GM21423 (cell line): ENCODE data around the gene ARHGEF10L.

ENCODE experiments used
- ATAC-seq: cut with Tn5 transposase; IDR thresholded peaks from one replicate; pipeline ENCODE4 v1.9.1; 2021; ENCODE audit warnings: mild to moderate bottlenecking, moderate library complexity; ENCODE audit not compliant: unreplicated experiment

The ARHGEF10L gene

DNA sequence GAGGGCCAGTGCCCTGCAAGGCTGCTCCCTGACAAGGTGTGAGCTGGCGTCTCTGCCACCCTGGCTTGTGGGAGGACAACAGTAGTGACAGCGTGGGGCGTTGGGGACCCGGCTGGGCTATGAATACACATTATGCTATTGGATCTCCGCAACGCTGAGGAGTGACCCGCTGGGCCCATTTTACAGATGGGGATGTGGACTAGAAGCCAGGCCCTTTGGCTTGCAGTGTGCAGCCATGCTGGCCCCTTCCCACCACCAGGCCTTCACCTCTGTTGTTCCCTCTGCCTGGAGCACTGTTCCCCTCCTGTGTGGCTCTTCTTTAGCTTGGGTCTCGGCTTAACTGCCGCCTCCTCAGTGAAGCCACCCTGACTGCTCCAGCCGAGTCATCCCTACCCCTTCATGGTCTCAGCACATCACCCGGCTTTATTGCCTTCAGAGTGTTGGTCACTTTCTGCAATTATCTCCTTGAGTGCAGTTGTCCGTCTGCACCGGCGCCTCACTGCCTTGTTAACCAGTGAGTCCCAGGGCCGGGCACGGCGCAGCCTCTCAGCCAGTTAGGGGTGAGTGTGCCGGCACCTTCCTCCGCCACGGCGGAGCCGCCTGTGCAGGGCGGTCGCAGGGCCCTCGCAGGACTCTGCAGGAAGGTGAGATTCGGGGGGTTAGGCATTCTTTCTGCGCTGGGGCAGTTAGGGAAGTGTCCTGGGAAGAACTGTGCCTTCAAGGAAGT is 131.3 kb downstream of the ARHGEF10L start:
- no peak for ATAC-seq

- ATAC-seq, result no peak
Measured at GRCh38 chr1:17671314-17671705, 131.8 kb downstream of the ARHGEF10L start.

DNA sequence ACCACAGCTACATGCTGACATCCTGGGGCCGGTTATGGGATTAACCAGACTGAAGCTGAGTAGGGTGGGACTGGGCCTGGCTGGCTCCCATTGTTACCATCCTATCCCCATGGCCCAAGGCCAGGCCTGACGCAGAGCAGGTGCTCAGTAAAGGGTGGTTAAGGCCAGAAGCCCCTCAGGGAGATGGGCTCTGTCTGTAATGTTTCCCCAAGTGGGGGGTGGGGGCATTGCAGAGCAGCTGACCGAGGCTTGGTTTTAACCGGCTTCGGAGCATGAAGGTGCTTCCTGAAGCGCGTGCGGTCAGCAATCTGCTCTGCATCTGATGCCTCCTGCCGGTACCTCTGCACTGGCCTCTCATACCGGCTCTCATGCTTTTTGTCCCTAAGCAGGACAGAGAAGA is 132.2 kb downstream of the ARHGEF10L start:
- ATAC-seq, result no peak

DNA sequence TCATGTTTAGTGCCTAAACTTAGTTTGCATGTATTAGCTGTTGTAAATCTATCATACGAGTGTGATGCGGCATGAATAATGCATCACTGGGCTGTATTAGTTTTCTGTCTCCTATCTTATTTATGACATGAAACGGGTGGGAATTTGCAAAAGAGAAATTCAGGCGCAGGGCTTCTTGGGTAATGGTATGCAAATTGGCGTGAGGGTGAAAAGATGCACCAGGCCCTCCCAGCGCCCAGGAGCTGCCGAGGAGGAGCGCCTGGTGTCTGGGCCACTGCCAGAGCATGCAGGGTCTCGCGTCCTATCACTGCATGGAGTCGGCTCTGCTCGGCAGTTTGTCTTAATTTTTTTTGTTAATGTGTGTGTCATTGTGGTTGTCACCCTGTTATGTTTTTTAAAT is 132.7 kb downstream of the ARHGEF10L start:
- no peak for ATAC-seq

DNA sequence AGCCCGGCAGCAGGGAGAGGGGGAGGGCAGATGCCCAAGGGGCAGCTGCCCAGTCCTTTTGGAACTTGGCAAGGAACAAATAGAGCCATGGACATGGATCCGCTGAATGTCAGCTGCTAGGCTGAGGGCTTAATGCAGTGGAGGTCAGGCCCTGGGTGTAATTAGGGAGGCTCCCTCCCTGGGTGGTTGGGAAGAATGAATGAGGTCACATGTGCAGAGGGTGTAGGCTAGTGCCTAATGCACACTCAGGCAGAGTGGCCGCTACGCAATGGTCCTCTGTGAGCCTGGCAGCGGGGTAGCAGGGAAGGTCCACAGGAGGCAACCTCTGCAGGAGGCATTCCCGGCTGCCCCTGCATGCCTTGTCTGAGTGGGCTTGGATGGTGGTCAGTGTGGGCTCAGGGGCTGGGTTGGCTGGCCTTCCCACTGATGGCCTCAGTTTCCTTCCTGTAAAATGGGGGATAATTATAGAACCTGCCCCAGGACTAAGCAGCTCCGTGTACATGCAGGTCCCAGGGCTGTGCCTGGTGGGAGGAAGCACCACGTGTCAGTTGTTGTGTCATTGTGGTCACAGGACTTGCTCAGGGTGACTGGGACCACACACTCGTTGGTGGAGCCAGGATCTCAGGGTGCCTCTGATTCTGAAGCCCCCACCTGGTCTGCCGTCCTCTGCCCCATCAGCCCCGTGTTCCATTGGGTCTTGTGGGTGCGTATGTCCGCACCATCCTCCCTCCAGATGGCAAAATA is 134.0 kb downstream of the ARHGEF10L start:
- ATAC-seq, result no peak

GRCh38 chr1:17674726-17675500 is 135.4 kb downstream of the ARHGEF10L start:
- ATAC-seq, result no peak

DNA sequence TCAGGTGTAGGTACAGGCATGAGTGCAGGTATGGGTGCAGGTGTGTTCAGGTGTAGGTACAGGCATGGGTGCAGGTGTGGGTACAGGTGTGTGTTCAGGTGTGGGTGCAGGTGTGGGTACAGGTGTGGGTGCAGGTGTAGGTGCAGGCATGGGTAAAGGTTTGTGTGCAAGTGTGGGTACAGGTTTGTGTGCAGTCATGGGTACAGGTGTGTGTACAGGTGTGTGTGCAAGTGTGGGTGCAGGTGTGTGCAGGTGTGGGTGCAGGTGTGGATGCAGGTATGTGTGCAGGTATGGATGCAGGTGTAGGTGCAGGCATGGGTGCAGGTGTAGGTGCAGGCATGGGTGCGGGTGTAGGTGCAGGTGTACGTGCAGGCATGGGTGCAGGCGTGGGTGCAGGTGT is 136.2 kb downstream of the ARHGEF10L start:
- ATAC-seq, result no peak

GRCh38 chr1:17676387-17677060 is 137.0 kb downstream of the ARHGEF10L start:
- no peak for ATAC-seq

DNA sequence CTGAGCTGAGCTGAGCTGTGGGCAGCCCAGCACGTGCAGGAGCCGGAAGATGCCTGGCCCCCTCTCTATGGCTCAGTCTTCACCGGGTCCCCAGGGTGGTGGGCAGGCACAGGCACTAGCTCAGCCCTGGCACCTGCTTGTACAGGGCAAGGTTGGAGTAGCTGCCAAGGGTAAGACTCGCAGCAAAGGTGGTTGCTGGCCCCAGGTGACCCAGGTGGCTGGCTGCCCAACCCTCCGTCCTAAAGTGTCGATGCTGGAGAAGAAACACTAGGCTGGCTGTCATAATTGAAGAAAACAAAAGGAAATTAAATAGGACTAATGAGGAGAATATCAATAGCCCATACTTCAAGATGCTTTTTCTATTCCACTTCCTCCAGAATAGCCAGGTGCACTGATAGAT is 138.5 kb downstream of the ARHGEF10L start:
- no peak for ATAC-seq

DNA sequence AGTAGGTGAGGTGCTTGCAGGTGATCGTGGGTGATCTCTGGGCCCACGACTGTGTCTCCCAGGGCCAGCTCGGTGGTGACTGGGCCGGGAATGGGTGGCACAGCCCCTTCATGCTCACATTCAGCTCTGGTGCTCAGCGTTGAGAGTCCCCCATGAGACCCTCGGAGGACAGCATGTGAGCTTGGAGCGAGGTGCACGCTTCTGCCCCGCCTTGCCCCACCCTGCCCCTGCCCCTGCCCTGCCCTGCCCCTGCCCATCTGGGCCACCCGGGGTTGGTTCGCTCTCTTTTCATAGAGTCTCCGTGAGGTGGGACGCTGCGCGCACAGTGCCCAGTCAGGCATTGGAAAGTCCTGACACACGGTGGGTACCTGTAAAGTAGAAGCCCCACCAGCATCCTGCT is 140.4 kb downstream of the ARHGEF10L start:
- ATAC-seq, result no peak

DNA sequence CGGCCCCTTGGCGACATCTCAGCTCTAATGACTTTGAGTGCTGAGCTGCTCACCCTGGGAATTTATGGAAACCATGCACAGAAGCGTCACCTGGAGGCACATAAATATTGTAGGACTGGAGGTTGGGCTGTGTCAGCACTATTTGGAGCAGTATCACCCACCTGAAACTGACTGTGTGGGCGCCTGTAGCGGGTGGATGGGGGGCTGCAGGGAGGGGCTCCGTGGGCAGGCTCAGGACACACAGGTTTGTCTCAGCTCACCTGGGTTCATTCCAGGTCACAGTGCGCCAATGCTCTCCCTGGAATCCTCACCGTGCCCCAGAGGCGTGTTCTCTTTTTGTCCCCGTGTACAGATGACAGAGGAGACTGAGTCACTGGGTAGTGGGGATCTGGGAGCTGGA is 140.8 kb downstream of the ARHGEF10L start:
- ATAC-seq, result no peak

DNA sequence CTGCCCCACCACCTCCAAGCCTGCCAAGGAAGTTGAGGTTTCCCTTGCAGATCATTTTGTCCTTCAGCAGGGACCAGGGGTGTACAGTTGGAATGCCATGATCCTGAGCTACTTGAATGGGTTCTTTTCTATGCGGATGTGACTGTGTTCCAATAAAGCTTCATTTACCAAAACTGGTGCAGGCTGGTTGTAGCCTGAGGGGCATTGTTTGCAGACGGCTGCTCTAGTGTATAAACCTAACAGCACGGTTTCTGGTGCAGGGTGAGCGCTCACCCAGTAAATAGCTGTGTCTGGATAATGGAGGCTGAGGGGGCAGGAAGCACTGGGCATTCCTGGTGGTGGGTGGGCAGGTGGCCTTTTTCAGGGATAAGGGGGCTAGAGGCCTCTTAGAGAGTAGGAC is 142.9 kb downstream of the ARHGEF10L start:
- no peak for ATAC-seq

DNA sequence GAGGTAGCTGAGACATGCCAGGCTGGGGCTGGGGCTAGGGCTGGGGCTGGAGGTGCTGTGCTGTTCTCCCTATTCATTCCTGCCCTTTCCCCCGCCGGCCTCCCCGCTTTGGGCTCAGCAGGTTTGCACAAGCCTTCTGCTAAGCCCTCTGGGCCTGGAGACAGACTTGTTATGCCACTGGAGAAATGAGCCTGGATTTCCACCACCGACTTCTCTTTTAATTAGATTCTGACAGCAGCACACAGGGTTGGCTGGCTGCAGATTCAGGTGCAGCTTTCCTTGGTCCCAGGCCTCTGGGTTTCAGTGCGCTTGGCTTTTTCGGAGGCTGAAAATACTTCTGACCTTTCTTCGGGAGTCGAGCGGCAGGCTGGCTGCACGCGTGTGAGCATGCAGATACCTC is 144.1 kb downstream of the ARHGEF10L start:
- no peak for ATAC-seq

DNA sequence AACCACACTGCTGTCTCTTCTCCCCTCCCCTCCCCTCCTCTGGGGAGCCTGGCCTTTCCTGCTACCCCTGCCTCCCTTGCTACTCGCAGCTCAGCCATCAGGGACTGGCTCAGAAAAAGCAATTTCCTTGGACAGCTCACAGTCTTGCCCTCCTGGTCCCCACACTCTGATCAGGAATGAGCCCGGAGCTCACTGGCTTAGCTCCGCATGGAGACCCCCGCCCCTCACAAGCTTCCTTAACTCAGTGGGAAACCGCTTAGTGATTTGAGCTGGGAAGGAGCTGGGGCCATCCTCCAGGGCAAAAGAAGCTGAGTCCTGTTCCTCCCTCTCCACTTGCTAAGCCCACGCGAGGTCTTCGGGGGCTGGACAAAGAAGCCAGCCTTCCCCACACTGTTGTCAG is 145.3 kb downstream of the ARHGEF10L start:
- no peak for ATAC-seq

DNA sequence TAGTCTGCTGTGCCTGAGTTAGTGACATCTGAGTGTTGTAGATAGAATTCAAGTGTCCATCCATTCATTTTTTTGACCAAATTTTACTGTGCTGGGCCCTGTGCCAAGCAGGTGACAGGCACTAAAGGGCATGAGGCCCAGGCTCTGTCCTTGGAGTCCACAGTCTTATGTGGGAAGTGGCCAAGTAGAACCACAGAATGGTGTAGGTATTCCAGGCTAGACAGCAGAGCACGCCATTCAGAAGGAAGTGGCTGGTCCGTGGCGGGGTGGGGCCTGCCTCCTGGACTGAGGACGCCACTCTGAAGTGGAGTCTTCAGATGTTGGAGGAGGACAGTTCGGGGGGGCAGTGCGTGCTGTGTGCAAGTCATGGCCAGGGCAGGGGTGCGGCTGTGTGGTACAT is 146.8 kb downstream of the ARHGEF10L start:
- no peak for ATAC-seq

- ATAC-seq, result no peak
Measured at GRCh38 chr1:17687145-17687544, 147.6 kb downstream of the ARHGEF10L start.

DNA sequence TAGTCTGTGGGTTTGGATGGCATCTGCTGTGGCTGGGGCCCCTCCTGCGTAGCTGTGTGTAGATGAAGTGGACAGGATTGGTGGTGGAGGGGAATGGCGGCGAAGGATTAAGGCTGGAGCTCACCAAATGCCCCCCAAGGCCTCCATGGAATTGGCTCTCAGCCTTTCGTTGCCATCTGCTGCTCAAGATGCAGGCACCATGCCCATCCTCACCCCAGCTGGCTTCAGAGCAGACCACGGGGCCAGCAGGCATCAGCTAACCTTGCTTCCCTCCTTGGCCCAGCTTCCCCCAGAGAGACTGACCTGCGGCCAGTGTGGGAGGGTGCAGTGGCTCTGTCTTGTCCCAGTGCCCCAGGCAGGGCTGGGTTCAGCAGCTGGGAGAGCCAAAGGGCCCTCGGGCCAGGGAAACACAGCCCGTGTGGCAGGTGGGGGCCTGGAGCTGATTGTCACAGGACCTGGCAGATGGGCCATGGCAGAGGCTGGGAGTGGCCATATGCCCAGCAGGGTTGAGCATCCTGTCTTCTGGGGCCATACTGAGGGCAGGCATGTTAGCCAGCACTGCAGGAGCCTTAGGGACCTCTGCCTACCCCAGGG is 148.8 kb downstream of the ARHGEF10L start:
- ATAC-seq, result no peak

- ATAC-seq, result no peak
Measured at GRCh38 chr1:17689011-17689410, 149.5 kb downstream of the ARHGEF10L start.

- ATAC-seq, result no peak
Measured at GRCh38 chr1:17690906-17691634, 151.6 kb downstream of the ARHGEF10L start.

GRCh38 chr1:17692645-17693044 is 153.1 kb downstream of the ARHGEF10L start:
- ATAC-seq, result no peak
